Measurements from ENCODE around the gene KIAA1217. TPM values are rescaled to one million over a fixed set of nuclear protein-coding genes. Genes with fewer than 3 reads are reported as not detected.

The KIAA1217 gene
- total and polyA plus RNA-seq, 3 donors from 2014 or later: 40.0 to 197 (median 134) TPM

DNA sequence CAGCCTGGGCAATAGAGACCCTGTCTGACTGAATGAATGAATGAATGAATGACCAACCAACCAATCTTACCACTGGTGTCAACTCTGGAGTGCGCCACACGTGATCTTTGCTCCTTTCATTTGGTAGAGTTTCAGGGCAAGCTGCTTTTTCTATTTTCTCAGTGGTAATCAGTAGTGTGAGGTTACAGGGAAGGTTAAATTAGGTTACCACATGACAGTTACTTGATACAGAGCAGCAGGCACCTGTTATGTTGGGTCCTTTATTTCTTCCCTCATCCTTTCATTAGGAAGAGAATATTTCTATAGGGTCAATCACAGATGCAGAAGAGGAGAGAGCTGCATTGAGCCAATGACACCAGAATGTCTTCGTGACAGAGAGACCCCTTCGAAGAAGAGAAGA, 167.8 kb downstream of the KIAA1217 start:
- H3K4me3 ChIP-seq: no peak overlapping the region
- no peaks in the 10 kb centered on the region for H3K4me1 ChIP-seq
- no peaks in the 10 kb centered on the region for H3K9me3 ChIP-seq
- H3K27me3 ChIP-seq: no peaks in the 10 kb centered on the region
- no peak for DNase-seq
- no peaks in the 10 kb centered on the region for H3K36me3 ChIP-seq (ENCODE audit: low read depth, missing control alignments)
- no peak for TF ChIP-seq POLR2A (IDR thresholded peaks at IDR 0.05)
- TF ChIP-seq, protein P1, sequence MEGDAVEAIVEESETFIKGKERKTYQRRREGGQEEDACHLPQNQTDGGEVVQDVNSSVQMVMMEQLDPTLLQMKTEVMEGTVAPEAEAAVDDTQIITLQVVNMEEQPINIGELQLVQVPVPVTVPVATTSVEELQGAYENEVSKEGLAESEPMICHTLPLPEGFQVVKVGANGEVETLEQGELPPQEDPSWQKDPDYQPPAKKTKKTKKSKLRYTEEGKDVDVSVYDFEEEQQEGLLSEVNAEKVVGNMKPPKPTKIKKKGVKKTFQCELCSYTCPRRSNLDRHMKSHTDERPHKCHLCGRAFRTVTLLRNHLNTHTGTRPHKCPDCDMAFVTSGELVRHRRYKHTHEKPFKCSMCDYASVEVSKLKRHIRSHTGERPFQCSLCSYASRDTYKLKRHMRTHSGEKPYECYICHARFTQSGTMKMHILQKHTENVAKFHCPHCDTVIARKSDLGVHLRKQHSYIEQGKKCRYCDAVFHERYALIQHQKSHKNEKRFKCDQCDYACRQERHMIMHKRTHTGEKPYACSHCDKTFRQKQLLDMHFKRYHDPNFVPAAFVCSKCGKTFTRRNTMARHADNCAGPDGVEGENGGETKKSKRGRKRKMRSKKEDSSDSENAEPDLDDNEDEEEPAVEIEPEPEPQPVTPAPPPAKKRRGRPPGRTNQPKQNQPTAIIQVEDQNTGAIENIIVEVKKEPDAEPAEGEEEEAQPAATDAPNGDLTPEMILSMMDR (IDR thresholded peaks at IDR 0.05): no peak
- H3K27ac ChIP-seq: no peak overlapping the region
- intact Hi-C loops (cut with DNase I; ENCODE audit: low total_unique reads): no loop called here
- 95 to 100% methylated on average over 4 of the region's 4 CpGs for WGBS, 2 donors

DNA sequence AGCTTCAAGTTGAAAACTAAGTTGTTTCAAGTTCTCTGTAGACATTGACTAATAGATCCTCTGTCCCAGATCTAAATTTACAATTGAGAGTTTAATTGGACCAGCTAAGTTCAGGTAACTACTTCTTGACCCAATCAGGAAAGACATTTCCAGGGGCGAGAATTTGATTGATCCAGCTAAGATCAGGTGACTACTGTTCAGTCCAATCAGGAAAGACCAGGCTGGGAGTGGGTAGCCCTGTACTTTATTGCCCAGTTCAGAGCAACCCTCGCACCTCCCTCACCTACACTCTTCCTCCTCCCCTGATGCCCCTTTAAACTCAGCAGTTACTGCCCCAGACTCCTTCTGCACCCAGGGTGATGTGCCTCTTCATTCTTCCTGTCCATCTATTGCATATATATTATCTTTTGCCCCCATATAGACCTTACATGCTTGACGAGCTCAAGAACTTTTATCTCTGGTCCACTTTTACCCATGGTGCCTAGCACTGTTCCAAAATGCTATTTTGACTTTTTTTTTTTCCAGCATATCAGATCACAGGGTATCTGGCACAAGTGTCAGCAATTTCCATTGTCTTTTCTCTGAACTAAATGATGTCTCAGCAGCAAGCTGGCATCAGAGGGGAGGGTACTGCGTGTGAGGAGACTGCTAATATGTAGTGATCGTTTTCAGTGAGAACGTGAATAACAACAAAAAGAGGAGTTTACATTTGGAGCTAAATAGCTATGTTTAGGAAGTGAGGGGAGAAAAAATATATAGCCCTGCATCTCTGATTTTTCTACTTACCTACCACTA, 169.4 kb downstream of the KIAA1217 start:
- intact Hi-C loops (cut with DNase I; ENCODE audit: low total_unique reads): no loop called here
- H3K4me1 ChIP-seq: peaks cover 13% of the 10 kb centered on the region
- TF ChIP-seq, protein P1 (IDR thresholded peaks at IDR 0.05): no peak
- no peak for TF ChIP-seq POLR2A (IDR thresholded peaks at IDR 0.05)
- H3K27ac ChIP-seq: no peak overlapping the region
- no peaks in the 10 kb centered on the region for H3K27me3 ChIP-seq
- WGBS, 2 donors: 60 to 64% methylated on average over 6 of the region's 6 CpGs
- no peaks in the 10 kb centered on the region for H3K9me3 ChIP-seq
- no peaks in the 10 kb centered on the region for H3K36me3 ChIP-seq (ENCODE audit: low read depth, missing control alignments)
- peak; percentile 49 for DNase-seq
- H3K4me3 ChIP-seq: no peak overlapping the region

DNA sequence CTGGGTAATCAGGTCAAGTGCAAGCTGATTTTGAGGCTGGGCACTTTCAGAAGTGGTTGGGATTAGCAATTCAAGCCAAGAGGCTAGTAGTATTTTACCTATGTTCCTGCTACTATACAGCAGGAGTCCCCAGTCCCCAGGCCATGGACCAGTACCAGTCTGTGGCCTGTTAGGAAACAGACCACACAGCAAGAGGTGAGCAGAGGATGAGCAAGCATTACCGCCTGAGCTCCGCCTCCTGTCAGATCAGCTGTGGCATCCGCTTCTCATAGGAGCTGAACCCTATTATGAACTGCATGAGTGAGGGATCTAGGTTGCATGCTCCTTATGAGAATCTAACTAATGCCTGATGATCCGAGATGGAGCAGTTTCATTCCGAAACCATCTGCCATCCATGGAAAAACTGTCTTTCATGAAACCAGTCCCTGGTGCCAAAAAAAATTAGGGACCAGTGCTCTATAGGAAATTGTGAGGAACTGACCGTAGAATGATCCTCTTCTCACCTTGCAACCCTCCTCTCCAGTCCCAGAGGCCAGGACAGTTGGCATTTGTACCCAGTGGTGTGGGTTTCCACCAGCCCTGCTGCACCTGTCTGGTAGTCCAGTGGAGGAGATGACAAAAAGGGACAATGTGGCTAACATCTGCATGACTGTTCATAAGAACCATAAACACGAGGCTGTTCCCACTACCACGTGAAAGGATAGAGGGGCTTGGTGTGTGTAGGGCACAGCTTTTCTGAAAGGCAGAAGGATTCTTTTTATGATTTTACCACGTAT, 172.5 kb downstream of the KIAA1217 start:
- no peak overlapping the region for H3K27ac ChIP-seq
- no peaks in the 10 kb centered on the region for H3K27me3 ChIP-seq
- H3K4me1 ChIP-seq: peaks cover 40% of the 10 kb centered on the region
- H3K36me3 ChIP-seq (ENCODE audit: low read depth, missing control alignments): no peaks in the 10 kb centered on the region
- TF ChIP-seq, protein P1 (IDR thresholded peaks at IDR 0.05): no peak
- no peak for TF ChIP-seq POLR2A (IDR thresholded peaks at IDR 0.05)
- no peak for DNase-seq
- 86 to 91% methylated on average over 6 to 9 of the region's 9 CpGs for WGBS, 2 donors
- no peaks in the 10 kb centered on the region for H3K9me3 ChIP-seq
- no peak overlapping the region for H3K4me3 ChIP-seq
- intact Hi-C loops (cut with DNase I; ENCODE audit: low total_unique reads): no loop called here

DNA sequence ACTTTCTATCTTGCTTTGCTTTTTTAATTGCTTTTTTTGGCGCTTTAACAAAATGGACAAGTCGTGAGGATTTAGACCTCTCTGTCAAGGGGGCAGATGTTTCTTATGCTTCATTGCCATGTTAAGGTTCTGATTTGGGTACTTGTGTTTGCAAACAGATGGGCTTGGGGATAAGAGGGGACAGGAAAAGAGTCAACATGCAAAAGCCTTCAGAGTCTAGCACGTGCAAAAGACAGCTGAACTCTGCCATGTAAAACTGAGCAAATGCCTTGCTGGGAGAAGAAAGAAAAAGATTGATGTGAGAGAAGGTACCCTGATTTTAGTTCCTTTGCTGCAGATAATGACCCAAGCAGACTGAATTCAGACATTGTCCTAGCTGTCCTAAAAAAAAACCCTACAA, 173.1 kb downstream of the KIAA1217 start:
- DNase-seq: no peak
- intact Hi-C loops (cut with DNase I; ENCODE audit: low total_unique reads): no loop called here
- no peak overlapping the region for H3K4me3 ChIP-seq
- no peaks in the 10 kb centered on the region for H3K27me3 ChIP-seq
- H3K27ac ChIP-seq: no peak overlapping the region
- H3K4me1 ChIP-seq: peaks cover 40% of the 10 kb centered on the region
- no peaks in the 10 kb centered on the region for H3K36me3 ChIP-seq (ENCODE audit: low read depth, missing control alignments)
- no peaks in the 10 kb centered on the region for H3K9me3 ChIP-seq
- WGBS, 2 donors: 63 to 75% methylated on average over 3 of the region's 3 CpGs
- TF ChIP-seq POLR2A (IDR thresholded peaks at IDR 0.05): no peak
- TF ChIP-seq, protein P1 (IDR thresholded peaks at IDR 0.05): no peak
